BE2C (cell line): Measurements from ENCODE around the gene GAS6.

Experiments used
- DNase-seq: peaks from one replicate; pipeline ENCODE4 v3.0.0-alpha.2; 2020
- H3K27me3 ChIP-seq: fragments of 250-450 bp; sonication (Bioruptor Pico); 2 replicates; pipeline ENCODE4 v1.5.1; 2020; ENCODE audit warnings: mild to moderate bottlenecking
- H3K36me3 ChIP-seq: fragments of 250-450 bp; sonication (Bioruptor Pico); 2 replicates; pipeline ENCODE4 v1.5.1; 2020; ENCODE audit warnings: mild to moderate bottlenecking
- H3K4me1 ChIP-seq: fragments of 250-450 bp; sonication (Bioruptor Pico); 2 replicates; pipeline ENCODE4 v1.5.1; 2020
- H3K4me3 ChIP-seq: 2 replicates; pipeline ENCODE4 v1.5.1; 2011; ENCODE audit warnings: low read depth, low read length
- H3K9me3 ChIP-seq: fragments of 250-450 bp; sonication (Bioruptor Pico); 2 replicates; pipeline ENCODE4 v1.5.1; 2020
- CTCF ChIP-seq: IDR thresholded peaks from 2 replicates; pipeline ENCODE4 v1.5.1; 2012; ENCODE audit warnings: mild to moderate bottlenecking, low read depth, low read length

Gene GAS6

GRCh38 chr13:113794764-113795173, 69.1 kb downstream of the GAS6 start:
- H3K27me3 ChIP-seq: no peaks in the 10 kb centered on the region
- no peaks in the 10 kb centered on the region for H3K36me3 ChIP-seq
- no peak overlapping the region for H3K4me3 ChIP-seq
- no peak for TF ChIP-seq CTCF
- no peaks in the 10 kb centered on the region for H3K9me3 ChIP-seq
- no peaks in the 10 kb centered on the region; the same call in 1 of the 2 replicates for H3K4me1 ChIP-seq
- no peak for DNase-seq

DNA sequence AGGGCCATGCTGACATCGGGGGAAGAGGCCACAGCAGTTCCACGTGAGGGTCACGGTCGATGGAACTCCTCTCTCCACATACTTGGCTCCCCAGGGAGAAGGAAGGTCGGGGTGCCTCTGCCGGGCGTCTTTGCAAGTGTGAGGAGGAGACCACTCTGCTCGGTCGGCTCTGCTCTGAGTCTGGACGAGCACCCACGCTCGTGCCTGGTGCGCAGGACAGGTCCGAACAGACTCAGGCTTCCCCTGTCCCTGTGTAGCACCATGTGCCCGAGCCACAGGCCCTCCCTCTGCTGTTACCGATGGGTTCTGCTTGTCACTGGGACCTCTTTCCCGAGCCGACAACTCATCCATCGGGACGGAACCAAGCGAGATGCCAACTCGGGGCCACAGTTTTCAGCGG, 69.8 kb downstream of the GAS6 start:
- H3K36me3 ChIP-seq: no peaks in the 10 kb centered on the region
- TF ChIP-seq CTCF: no peak
- H3K9me3 ChIP-seq: no peaks in the 10 kb centered on the region
- no peak for DNase-seq
- no peak overlapping the region for H3K4me3 ChIP-seq
- H3K4me1 ChIP-seq: no peaks in the 10 kb centered on the region
- no peaks in the 10 kb centered on the region for H3K27me3 ChIP-seq

- H3K4me3 ChIP-seq: no peak overlapping the region
- no peak for DNase-seq
- TF ChIP-seq CTCF: no peak
These were observed 70.2 kb downstream of the GAS6 start for GRCh38 chr13:113793718-113794085.

GRCh38 chr13:113792886-113793717, 70.8 kb downstream of the GAS6 start:
- Histone ChIP-seq H3K36me3 (no peaks in the 10 kb centered on the region), H3K4me3 (no peak overlapping the region), H3K4me1 (no peaks in the 10 kb centered on the region), H3K9me3 (no peaks in the 10 kb centered on the region), H3K27me3 (no peaks in the 10 kb centered on the region)
- no peak for TF ChIP-seq CTCF
- DNase-seq: no peak

More at GRCh38 chr13:113793718-113794085, 70.2 kb downstream of the GAS6 start:
- H3K36me3 ChIP-seq: no peaks in the 10 kb centered on the region
- H3K4me1 ChIP-seq: no peaks in the 10 kb centered on the region
- H3K27me3 ChIP-seq: no peaks in the 10 kb centered on the region
- no peaks in the 10 kb centered on the region for H3K9me3 ChIP-seq

DNA sequence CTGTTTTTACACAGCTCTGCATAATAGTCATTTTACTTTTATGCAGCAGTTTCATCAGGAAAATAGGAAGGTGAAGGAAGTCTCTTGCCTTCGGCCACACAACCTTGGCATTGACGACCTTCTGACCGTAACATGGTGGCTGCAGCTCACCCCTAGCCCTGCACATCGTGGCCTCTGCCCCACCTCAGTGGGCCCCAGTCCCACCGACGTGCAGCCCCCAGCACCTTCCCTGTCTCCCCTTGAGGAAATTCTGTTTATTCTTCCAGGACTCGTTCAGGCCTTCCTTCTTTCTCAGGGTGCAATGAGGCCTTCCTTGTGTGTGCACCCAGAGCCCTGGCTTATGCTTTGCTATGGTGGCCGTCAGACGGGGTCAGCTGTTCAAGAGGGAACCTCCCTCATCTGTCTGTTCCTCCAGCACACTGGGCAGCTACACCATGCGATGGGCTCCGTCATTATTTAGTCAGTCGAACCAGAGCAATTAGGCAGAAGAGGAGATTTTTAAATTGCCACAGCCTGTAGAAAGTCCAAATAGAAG, 71.6 kb downstream of the GAS6 start:
- no peaks in the 10 kb centered on the region for H3K9me3 ChIP-seq
- H3K36me3 ChIP-seq: no peaks in the 10 kb centered on the region
- DNase-seq: no peak
- no peaks in the 10 kb centered on the region for H3K4me1 ChIP-seq
- TF ChIP-seq CTCF: no peak
- H3K27me3 ChIP-seq: no peaks in the 10 kb centered on the region
- H3K4me3 ChIP-seq: no peak overlapping the region

GRCh38 chr13:113791761-113792160, 72.1 kb downstream of the GAS6 start:
- Histone ChIP-seq H3K4me3 (no peak overlapping the region), H3K36me3 (no peaks in the 10 kb centered on the region), H3K27me3 (no peaks in the 10 kb centered on the region), H3K9me3 (no peaks in the 10 kb centered on the region), H3K4me1 (no peaks in the 10 kb centered on the region)
- no peak for DNase-seq
- no peak for TF ChIP-seq CTCF
